ENCODE measurements around the gene ZNF281.

GRCh38 chr1:200415789-200416593, 6.2 kb upstream of the ZNF281 start:
- no peak for TF ChIP-seq SP1 (IDR thresholded peaks at IDR 0.05)
- TF ChIP-seq FOXM1 (IDR thresholded peaks at IDR 0.05; ENCODE audit: borderline replicate concordance): no peak
- TF ChIP-seq PKNOX1 (IDR thresholded peaks at IDR 0.05): no peak
- TF ChIP-seq ARNT (IDR thresholded peaks at IDR 0.05): no peak
- no peak for TF ChIP-seq ELF4 (IDR thresholded peaks at IDR 0.05)
- TF ChIP-seq FOXK2 (IDR thresholded peaks at IDR 0.05): no peak
- no peak for TF ChIP-seq FOXA1 (IDR thresholded peaks at IDR 0.05)

All from HEK293T (cell line).